A673 (cell line): ENCODE results near the gene PTPN22.

ENCODE experiments used
- CTCF ChIP-seq: fragments of 300-800, 200-600 bp; sonication (generic); conservative IDR thresholded peaks from 2 replicates; pipeline ENCODE4 v1.5.1; 2017; ENCODE audit warnings: low read depth, mild to moderate bottlenecking, antibody characterized with exemption, low read length, moderate library complexity, mixed read lengths
- EZH2 ChIP-seq: fragments of 200-600 bp; sonication (generic); IDR thresholded peaks from 2 replicates; pipeline ENCODE4 v1.6.1; 2017; ENCODE audit warnings: borderline replicate concordance, low read depth, mild to moderate bottlenecking, mixed read lengths, antibody characterized with exemption, low read length; ENCODE audit not compliant: poor library complexity, severe bottlenecking

DNA sequence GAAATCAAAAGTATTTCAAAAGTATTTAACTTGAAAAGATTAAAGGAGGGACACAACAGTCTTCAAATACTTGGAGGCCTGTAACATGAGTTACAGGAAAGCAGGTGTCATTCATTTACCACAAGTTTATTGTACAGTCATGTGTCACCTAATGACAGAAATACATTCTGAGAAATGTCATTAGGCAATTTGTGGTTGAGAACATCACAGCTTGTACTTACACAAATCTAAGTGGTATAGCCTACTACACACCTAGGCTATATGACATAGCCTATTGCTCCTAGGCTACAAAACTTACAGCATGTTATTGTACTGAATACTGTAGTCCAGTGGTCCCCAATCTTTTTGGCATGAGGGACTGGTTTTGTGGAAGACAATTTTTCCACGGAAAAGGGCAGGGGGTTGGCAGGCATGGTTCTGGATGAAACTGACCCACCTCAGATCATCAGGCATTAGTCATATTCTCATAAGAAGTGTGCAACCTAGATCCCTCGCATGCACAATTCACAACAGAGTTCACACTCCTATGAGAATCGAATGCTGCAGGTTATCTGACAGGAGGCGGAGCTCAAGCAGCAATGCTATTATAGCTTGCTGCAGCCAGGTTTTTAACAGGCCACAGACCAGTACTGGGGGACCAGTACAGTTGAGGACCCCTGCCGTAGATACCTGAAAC lies 87.3 kb downstream of the PTPN22 start:
- TF ChIP-seq CTCF (no peak), EZH2 (no peak)
